K562 (cell line): ENCODE data around the gene RPL10A.

Experiments
- TF ChIP-seq, protein P1 (sequence below): sonication (generic); formaldehyde crosslinking; IDR thresholded peaks from 2 replicates; pipeline ENCODE4 v1.8.1; 2023; ENCODE audit warnings: mild to moderate bottlenecking, missing genetic modification reagents
- TF ChIP-seq, protein P2 (sequence below): sonication (generic); formaldehyde crosslinking; IDR thresholded peaks from 2 replicates; pipeline ENCODE4 v1.8.0; 2023; ENCODE audit warnings: mild to moderate bottlenecking, missing genetic modification reagents

DNA sequence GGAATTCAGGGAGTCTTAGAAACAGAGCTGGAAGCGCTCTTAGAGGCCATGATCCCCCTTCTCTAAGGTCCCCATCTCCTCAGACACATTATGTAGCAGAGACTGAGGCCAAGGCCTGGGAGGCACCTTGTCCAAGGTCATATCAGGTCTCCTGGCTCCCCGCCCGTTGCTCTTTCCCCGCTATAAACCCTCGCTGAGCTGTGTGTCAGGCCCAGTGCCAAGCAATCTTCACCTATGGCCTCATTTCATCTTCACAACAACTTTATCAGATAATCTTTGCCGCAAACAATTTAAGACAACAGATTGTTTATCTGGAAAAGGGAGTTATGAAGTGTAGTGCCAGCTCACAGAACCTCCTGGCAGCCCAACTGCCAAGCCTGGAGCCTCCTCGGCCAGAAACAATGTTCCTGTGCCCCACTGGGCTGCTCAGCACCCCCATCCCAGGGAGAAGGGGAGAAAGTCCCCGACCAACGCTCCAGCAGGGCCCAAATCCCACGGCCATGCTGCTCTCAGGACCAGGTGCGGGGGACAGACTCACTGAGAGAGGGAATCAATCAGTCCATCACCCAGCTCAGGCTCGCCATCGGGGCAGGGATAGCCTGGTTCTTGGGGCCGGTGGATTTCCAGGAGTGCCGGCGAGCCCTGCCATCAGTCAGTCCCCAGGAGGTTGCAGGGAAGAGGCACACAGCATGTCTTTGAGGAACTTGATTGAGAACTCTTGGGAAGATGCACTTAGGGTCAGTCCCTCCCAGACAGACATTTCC is 32.9 kb upstream of the RPL10A start:
- TF ChIP-seq, protein P1, sequence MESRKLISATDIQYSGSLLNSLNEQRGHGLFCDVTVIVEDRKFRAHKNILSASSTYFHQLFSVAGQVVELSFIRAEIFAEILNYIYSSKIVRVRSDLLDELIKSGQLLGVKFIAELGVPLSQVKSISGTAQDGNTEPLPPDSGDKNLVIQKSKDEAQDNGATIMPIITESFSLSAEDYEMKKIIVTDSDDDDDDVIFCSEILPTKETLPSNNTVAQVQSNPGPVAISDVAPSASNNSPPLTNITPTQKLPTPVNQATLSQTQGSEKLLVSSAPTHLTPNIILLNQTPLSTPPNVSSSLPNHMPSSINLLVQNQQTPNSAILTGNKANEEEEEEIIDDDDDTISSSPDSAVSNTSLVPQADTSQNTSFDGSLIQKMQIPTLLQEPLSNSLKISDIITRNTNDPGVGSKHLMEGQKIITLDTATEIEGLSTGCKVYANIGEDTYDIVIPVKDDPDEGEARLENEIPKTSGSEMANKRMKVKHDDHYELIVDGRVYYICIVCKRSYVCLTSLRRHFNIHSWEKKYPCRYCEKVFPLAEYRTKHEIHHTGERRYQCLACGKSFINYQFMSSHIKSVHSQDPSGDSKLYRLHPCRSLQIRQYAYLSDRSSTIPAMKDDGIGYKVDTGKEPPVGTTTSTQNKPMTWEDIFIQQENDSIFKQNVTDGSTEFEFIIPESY (CRISPR knock-in tag) = no peak
- TF ChIP-seq, protein P2, sequence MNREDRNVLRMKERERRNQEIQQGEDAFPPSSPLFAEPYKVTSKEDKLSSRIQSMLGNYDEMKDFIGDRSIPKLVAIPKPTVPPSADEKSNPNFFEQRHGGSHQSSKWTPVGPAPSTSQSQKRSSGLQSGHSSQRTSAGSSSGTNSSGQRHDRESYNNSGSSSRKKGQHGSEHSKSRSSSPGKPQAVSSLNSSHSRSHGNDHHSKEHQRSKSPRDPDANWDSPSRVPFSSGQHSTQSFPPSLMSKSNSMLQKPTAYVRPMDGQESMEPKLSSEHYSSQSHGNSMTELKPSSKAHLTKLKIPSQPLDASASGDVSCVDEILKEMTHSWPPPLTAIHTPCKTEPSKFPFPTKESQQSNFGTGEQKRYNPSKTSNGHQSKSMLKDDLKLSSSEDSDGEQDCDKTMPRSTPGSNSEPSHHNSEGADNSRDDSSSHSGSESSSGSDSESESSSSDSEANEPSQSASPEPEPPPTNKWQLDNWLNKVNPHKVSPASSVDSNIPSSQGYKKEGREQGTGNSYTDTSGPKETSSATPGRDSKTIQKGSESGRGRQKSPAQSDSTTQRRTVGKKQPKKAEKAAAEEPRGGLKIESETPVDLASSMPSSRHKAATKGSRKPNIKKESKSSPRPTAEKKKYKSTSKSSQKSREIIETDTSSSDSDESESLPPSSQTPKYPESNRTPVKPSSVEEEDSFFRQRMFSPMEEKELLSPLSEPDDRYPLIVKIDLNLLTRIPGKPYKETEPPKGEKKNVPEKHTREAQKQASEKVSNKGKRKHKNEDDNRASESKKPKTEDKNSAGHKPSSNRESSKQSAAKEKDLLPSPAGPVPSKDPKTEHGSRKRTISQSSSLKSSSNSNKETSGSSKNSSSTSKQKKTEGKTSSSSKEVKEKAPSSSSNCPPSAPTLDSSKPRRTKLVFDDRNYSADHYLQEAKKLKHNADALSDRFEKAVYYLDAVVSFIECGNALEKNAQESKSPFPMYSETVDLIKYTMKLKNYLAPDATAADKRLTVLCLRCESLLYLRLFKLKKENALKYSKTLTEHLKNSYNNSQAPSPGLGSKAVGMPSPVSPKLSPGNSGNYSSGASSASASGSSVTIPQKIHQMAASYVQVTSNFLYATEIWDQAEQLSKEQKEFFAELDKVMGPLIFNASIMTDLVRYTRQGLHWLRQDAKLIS (CRISPR knock-in tag) = no peak
